HL-60 (cell line): ENCODE data around the gene NCK2.

Source experiments
- CTCF ChIP-seq: IDR thresholded peaks from one replicate; pipeline ENCODE4 v1.5.1; 2011; ENCODE audit warnings: low read length, control low read depth, inconsistent platforms; ENCODE audit not compliant: insufficient read depth
- POLR2AphosphoS5 ChIP-seq: IDR thresholded peaks from 2 replicates; pipeline ENCODE4 v1.6.1; 2012; ENCODE audit warnings: low read depth
- SPI1 ChIP-seq: IDR thresholded peaks from 2 replicates; pipeline ENCODE4 v1.6.1; 2012; ENCODE audit warnings: low read depth, mild to moderate bottlenecking, borderline replicate concordance

GRCh38 chr2:105792561-105792960, 47.8 kb downstream of the NCK2 start:
- no peak for TF ChIP-seq CTCF
- no peak for TF ChIP-seq SPI1
- TF ChIP-seq POLR2AphosphoS5, result no peak
